H9 (cell line): Measurements from ENCODE around the gene PLCL1. TPM values are rescaled to one million over a fixed set of nuclear protein-coding genes. Genes with fewer than 3 reads are reported as not detected.

ENCODE experiments used
- DNase-seq: peaks from one replicate; pipeline ENCODE4 v3.0.0-alpha.2; 2017
- H2AFZ ChIP-seq: one replicate; pipeline ENCODE4 v1.6.1; 2013; ENCODE audit warnings: mild to moderate bottlenecking, low read length, control low read depth, moderate library complexity
- H2AK5ac ChIP-seq: 2 replicates; pipeline ENCODE4 v1.6.1; 2013; ENCODE audit warnings: low read length, control low read depth, mixed read lengths; ENCODE audit not compliant: insufficient read length
- H2BK120ac ChIP-seq: one replicate; pipeline ENCODE4 v1.6.1; 2013; ENCODE audit warnings: low read depth, mild to moderate bottlenecking, low read length, control low read depth, inconsistent platforms; ENCODE audit not compliant: poor library complexity, severe bottlenecking
- H2BK12ac ChIP-seq: 2 replicates; pipeline ENCODE4 v1.6.1; 2013; ENCODE audit warnings: low read length, control low read depth, mixed read lengths, low read depth; ENCODE audit not compliant: insufficient read length
- H2BK15ac ChIP-seq: 2 replicates; pipeline ENCODE4 v1.6.1; 2013; ENCODE audit warnings: low read depth, low read length, control low read depth
- H2BK20ac ChIP-seq: one replicate; pipeline ENCODE4 v1.6.1; 2013; ENCODE audit warnings: low read depth, mild to moderate bottlenecking, low read length, control low read depth, inconsistent platforms; ENCODE audit not compliant: poor library complexity, severe bottlenecking
- H2BK5ac ChIP-seq: 2 replicates; pipeline ENCODE4 v1.6.1; 2013; ENCODE audit warnings: low read length, control low read depth, mixed read lengths; ENCODE audit not compliant: insufficient read length
- H3K14ac ChIP-seq: 2 replicates; pipeline ENCODE4 v1.6.1; 2013; ENCODE audit warnings: low read length, control low read depth; ENCODE audit not compliant: insufficient read depth
- H3K18ac ChIP-seq: 2 replicates; pipeline ENCODE4 v1.6.1; 2013; ENCODE audit warnings: low read depth, mild to moderate bottlenecking, mixed read lengths, low read length, control low read depth; ENCODE audit not compliant: insufficient read length
- H3K23ac ChIP-seq: 2 replicates; pipeline ENCODE4 v1.6.1; 2013; ENCODE audit warnings: low read length, control low read depth, mixed read lengths, low read depth; ENCODE audit not compliant: insufficient read length
- H3K23me2 ChIP-seq: 2 replicates; pipeline ENCODE4 v1.6.1; 2013; ENCODE audit warnings: low read depth, mild to moderate bottlenecking, mixed read lengths, low read length, control low read depth; ENCODE audit not compliant: insufficient read length, poor library complexity, severe bottlenecking
- H3K27ac ChIP-seq: 2 replicates; pipeline ENCODE4 v1.5.1; 2013; ENCODE audit warnings: low read length, control low read depth, mixed read lengths, low read depth; ENCODE audit not compliant: insufficient read length
- H3K27me3 ChIP-seq: 2 replicates; pipeline ENCODE4 v1.6.1; 2013; ENCODE audit warnings: low read length, control low read depth, inconsistent platforms; ENCODE audit not compliant: insufficient read depth
- H3K4ac ChIP-seq: 2 replicates; pipeline ENCODE4 v1.6.1; 2013; ENCODE audit warnings: low read depth, mild to moderate bottlenecking, control low read depth, inconsistent platforms, low read length, moderate library complexity
- H3K4me1 ChIP-seq: 2 replicates; pipeline ENCODE4 v1.6.1; 2013; ENCODE audit warnings: low read length, control low read depth, inconsistent platforms; ENCODE audit not compliant: insufficient read depth
- H3K4me2 ChIP-seq: 2 replicates; pipeline ENCODE4 v1.6.1; 2013; ENCODE audit warnings: low read length, control low read depth, mixed read lengths; ENCODE audit not compliant: insufficient read length, insufficient read depth
- H3K56ac ChIP-seq: 2 replicates; pipeline ENCODE4 v1.6.1; 2013; ENCODE audit warnings: low read depth, mild to moderate bottlenecking, mixed read lengths, low read length, control low read depth; ENCODE audit not compliant: insufficient read length
- H3K79me1 ChIP-seq: 2 replicates; pipeline ENCODE4 v1.6.1; 2013; ENCODE audit warnings: low read depth, mild to moderate bottlenecking, moderate library complexity, low read length, control low read depth, inconsistent platforms; ENCODE audit not compliant: insufficient read depth, poor library complexity, severe bottlenecking
- H3K79me2 ChIP-seq: 2 replicates; pipeline ENCODE4 v1.6.1; 2013; ENCODE audit warnings: low read length, control low read depth, inconsistent platforms; ENCODE audit not compliant: insufficient read depth
- H3K9ac ChIP-seq: 2 replicates; pipeline ENCODE4 v1.6.1; 2013; ENCODE audit warnings: low read length, control low read depth, mixed read lengths; ENCODE audit not compliant: insufficient read length; ENCODE audit errors: extremely low read depth
- H3K9me3 ChIP-seq: one replicate; pipeline ENCODE4 v1.6.1; 2013; ENCODE audit warnings: low read depth, low read length, inconsistent platforms; ENCODE audit not compliant: control insufficient read depth
- H3T11ph ChIP-seq: one replicate; pipeline ENCODE4 v1.6.1; 2013; ENCODE audit warnings: mild to moderate bottlenecking, low read length, control low read depth, inconsistent platforms
- H4K20me1 ChIP-seq: one replicate; pipeline ENCODE4 v1.6.1; 2013; ENCODE audit not compliant: control insufficient read depth, insufficient read length, insufficient read depth
- H4K5ac ChIP-seq: 2 replicates; pipeline ENCODE4 v1.6.1; 2013; ENCODE audit warnings: low read depth, mild to moderate bottlenecking, mixed read lengths, low read length, control low read depth; ENCODE audit not compliant: insufficient read length
- H4K8ac ChIP-seq: replicated peaks from 2 replicates; pipeline ENCODE4 v1.6.1; 2013; ENCODE audit warnings: low read length, control low read depth, mixed read lengths, low read depth; ENCODE audit not compliant: insufficient read length
- H4K91ac ChIP-seq: 2 replicates; pipeline ENCODE4 v1.6.1; 2013; ENCODE audit warnings: low read depth, mild to moderate bottlenecking, moderate library complexity, mixed read lengths, low read length, control low read depth; ENCODE audit not compliant: insufficient read length
- H3K27ac Mint-ChIP-seq, 3 experiments: 2 replicates in 2 of 3; 3 replicates in 1 of 3; pipeline ENCODE4 v1.8.0; 2020 to 2021; ENCODE audit warnings: mixed read lengths in 3 of 3, mild to moderate bottlenecking in 1 of 3, moderate library complexity in 1 of 3
- H3K27me3 Mint-ChIP-seq: 2 replicates; pipeline ENCODE4 v1.8.0; 2021; ENCODE audit warnings: low read depth, mild to moderate bottlenecking, moderate library complexity, mixed read lengths
- H3K36me3 Mint-ChIP-seq, 3 experiments: 2 replicates in 2 of 3; 3 replicates in 1 of 3; pipeline ENCODE4 v1.8.0; 2020 to 2021; ENCODE audit warnings: low read depth in 3 of 3, mixed read lengths in 3 of 3; ENCODE audit not compliant: insufficient read depth in 1 of 3
- H3K4me1 Mint-ChIP-seq, 2 experiments: 2 replicates each; pipeline ENCODE4 v1.8.0; 2020; ENCODE audit warnings: mixed read lengths in 2 of 2
- H3K4me3 Mint-ChIP-seq, 2 experiments: 2 replicates in 1 of 2; 3 replicates in 1 of 2; pipeline ENCODE4 v1.8.0; 2020 to 2021; ENCODE audit warnings: mild to moderate bottlenecking in 2 of 2, mixed read lengths in 2 of 2, moderate library complexity in 1 of 2
- H3K9me3 Mint-ChIP-seq, 2 experiments: 2 replicates in 1 of 2; 3 replicates in 1 of 2; pipeline ENCODE4 v1.8.0; 2020; ENCODE audit warnings: mild to moderate bottlenecking in 2 of 2, mixed read lengths in 2 of 2, moderate library complexity in 1 of 2
- CTCF ChIP-seq: fragments of 200-600 bp; sonication (generic); conservative IDR thresholded peaks from 3 replicates; pipeline ENCODE4 v1.8.0; 2021; ENCODE audit warnings: antibody characterized with exemption, mild to moderate bottlenecking
- whole genome bisulfite sequencing: extraction: QIAGEN DNeasy Blood & Tissue Kit; methylation state at CpG from one replicate; pipeline ENCODE4 v1.1.7; 2013; ENCODE audit warnings: missing lambda C conversion rate, low lambda C conversion rate, mixed read lengths; ENCODE audit not compliant: insufficient read length; ENCODE audit errors: extremely low coverage; 5-methylcytosine and 5-hydroxymethylcytosine counted together
- total RNA-seq: library from RNA; stranded (reverse); gene quantifications from 2 replicates; pipeline ENCODE4 v1.2.1, GENCODE V29; 2021

The PLCL1 gene
- total RNA-seq, 1 experiment from 2014 or later = 0.04 TPM

- Histone ChIP-seq H3K4me1 (no peaks in the 10 kb centered on the region), H2BK20ac (no peak overlapping the region), H3K79me2 (no peaks in the 10 kb centered on the region), H2AFZ (no peak overlapping the region), H2AK5ac (no peak overlapping the region), H3K4me2 (no peak overlapping the region), H4K8ac (no peak overlapping the region), H3K23ac (no peak overlapping the region), H3K18ac (no peak overlapping the region), H4K20me1 (no peaks in the 10 kb centered on the region), H2BK120ac (no peak overlapping the region), H3T11ph (no peak overlapping the region), H3K9me3 (no peaks in the 10 kb centered on the region), H4K5ac (no peak overlapping the region), H4K91ac (no peak overlapping the region), H2BK12ac (no peak overlapping the region), H2BK5ac (no peak overlapping the region), H3K4ac (no peak overlapping the region), H3K79me1 (no peaks in the 10 kb centered on the region), H3K56ac (no peak overlapping the region), H3K27ac (no peak overlapping the region), H3K27me3 (no peaks in the 10 kb centered on the region), H3K23me2 (no peaks in the 10 kb centered on the region), H3K9ac (no peak overlapping the region), H3K14ac (no peak overlapping the region), H2BK15ac (no peak overlapping the region)
- Mint-ChIP-seq H3K27ac (no peak overlapping the region), H3K4me1 (no peaks in the 10 kb centered on the region), H3K36me3 (no peaks in the 10 kb centered on the region), H3K4me3 (no peak overlapping the region), H3K27me3 (peaks cover 2% of the 10 kb centered on the region; the same call in 1 of the 2 replicates), H3K9me3 (no peaks in the 10 kb centered on the region)
- DNase-seq = peak; percentile 51
- TF ChIP-seq CTCF = peak; percentile 68
- no CpG with 5 or more reads among the region's 1 CpG for WGBS
These were observed 249.9 kb downstream of the PLCL1 start for GRCh38 chr2:198054299-198054698.
